ENCODE measurements around the gene ZMYND11. TPM values are rescaled to one million over a fixed set of nuclear protein-coding genes. Genes with fewer than 3 reads are reported as not detected.
A peak's percentile ranks its signal among the peaks of the same experiment; 100 is the strongest.
"Not testable (repeated sequence)": the region's sequence is repeated elsewhere in the genome, so short reads cannot be mapped to it uniquely, and the experiment has no call there.

ZMYND11 gene
- total and polyA plus RNA-seq, 4 donors, result 109 to 143 (median 119) TPM

DNA sequence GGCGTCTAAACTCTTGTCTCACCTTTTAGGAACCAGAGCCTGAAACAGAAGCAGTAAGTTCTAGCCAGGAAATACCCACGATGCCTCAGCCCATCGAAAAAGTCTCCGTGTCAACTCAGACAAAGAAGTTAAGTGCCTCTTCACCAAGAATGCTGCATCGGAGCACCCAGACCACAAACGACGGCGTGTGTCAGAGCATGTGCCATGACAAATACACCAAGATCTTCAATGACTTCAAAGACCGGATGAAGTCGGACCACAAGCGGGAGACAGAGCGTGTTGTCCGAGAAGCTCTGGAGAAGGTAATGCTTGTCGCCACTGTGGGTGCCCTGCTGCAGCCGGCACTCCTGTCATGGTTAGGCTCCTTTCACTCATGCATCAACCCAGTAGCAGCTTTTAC lies 113.1 kb downstream of the ZMYND11 start:
- no peak overlapping the region for H3K4me3 ChIP-seq (ENCODE audit: low read depth, low read length)
- no peaks in the 10 kb centered on the region for H3K9me3 ChIP-seq (ENCODE audit: control insufficient read depth, insufficient read depth, low read length)
- peaks cover 28% of the 10 kb centered on the region for H3K36me3 ChIP-seq (ENCODE audit: control insufficient read depth, insufficient read depth, low read length)
- no peak overlapping the region for H3K27ac ChIP-seq (ENCODE audit: low read depth, low read length)
- no peaks in the 10 kb centered on the region for H3K4me1 ChIP-seq (ENCODE audit: control insufficient read depth, insufficient read depth, low read length)
- no peaks in the 10 kb centered on the region for H3K27me3 ChIP-seq (ENCODE audit: control insufficient read depth, insufficient read depth, low read length)
- 94% methylated on average over 15 of the region's 15 CpGs for WGBS (ENCODE audit: insufficient coverage)
- DNase-seq (ENCODE audit: low read depth in 4 of 6, low spot score in 6 of 6), result no peak

GRCh38 chr10:251982-252582 lies 116.8 kb downstream of the ZMYND11 start:
- Histone ChIP-seq H3K27ac (ENCODE audit: low read depth, low read length) (no peak overlapping the region), H3K27me3 (ENCODE audit: control insufficient read depth, insufficient read depth, low read length) (no peaks in the 10 kb centered on the region), H3K9me3 (ENCODE audit: control insufficient read depth, insufficient read depth, low read length) (no peaks in the 10 kb centered on the region), H3K36me3 (ENCODE audit: control insufficient read depth, insufficient read depth, low read length) (peaks cover 31% of the 10 kb centered on the region), H3K4me1 (ENCODE audit: control insufficient read depth, insufficient read depth, low read length) (no peaks in the 10 kb centered on the region), H3K4me3 (ENCODE audit: low read depth, low read length) (no peak overlapping the region)
- 77% methylated on average over 13 of the region's 13 CpGs for WGBS (ENCODE audit: insufficient coverage)
- DNase-seq (ENCODE audit: low read depth in 4 of 6, low spot score in 6 of 6), result peak in 1 of 6 donors; percentile 36

DNA sequence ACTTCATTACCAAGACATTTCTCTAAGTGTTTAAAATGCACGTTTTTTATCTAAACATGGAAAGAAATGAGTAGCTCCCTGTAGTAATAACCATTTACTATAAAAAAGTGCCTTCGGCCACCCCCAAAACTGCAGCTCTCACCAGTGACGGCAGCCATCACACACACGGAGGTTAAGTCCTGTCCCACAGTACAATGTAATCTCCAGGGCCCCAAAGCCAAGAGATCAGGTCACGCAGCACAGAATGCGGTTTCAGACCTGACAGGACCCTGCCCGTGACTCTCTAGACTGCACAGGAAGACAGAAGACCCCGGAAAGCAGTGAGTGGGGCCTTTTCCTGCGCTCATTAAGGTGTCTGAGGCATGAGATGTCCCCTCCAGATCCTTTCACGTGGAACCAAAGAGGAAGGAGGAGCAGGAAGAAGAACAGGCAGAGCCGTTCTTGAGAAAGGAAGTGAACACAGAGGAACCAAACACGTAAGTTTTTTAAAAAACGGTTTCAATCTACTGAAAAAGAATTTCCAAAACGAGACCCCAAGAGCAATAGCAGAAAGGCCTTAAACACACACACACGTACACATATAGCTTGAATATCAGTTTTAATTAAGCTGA lies 125.7 kb downstream of the ZMYND11 start:
- Histone ChIP-seq H3K36me3 (ENCODE audit: control insufficient read depth, insufficient read depth, low read length) (peaks cover 4% of the 10 kb centered on the region), H3K27me3 (ENCODE audit: control insufficient read depth, insufficient read depth, low read length) (no peaks in the 10 kb centered on the region), H3K27ac (ENCODE audit: low read depth, low read length) (no peak overlapping the region), H3K4me1 (ENCODE audit: control insufficient read depth, insufficient read depth, low read length) (no peaks in the 10 kb centered on the region), H3K9me3 (ENCODE audit: control insufficient read depth, insufficient read depth, low read length) (no peaks in the 10 kb centered on the region), H3K4me3 (ENCODE audit: low read depth, low read length) (no peak overlapping the region)
- 86% methylated on average over 13 of the region's 15 CpGs for WGBS (ENCODE audit: insufficient coverage)
- DNase-seq (ENCODE audit: low read depth in 4 of 6, low spot score in 6 of 6), result no peak

DNA sequence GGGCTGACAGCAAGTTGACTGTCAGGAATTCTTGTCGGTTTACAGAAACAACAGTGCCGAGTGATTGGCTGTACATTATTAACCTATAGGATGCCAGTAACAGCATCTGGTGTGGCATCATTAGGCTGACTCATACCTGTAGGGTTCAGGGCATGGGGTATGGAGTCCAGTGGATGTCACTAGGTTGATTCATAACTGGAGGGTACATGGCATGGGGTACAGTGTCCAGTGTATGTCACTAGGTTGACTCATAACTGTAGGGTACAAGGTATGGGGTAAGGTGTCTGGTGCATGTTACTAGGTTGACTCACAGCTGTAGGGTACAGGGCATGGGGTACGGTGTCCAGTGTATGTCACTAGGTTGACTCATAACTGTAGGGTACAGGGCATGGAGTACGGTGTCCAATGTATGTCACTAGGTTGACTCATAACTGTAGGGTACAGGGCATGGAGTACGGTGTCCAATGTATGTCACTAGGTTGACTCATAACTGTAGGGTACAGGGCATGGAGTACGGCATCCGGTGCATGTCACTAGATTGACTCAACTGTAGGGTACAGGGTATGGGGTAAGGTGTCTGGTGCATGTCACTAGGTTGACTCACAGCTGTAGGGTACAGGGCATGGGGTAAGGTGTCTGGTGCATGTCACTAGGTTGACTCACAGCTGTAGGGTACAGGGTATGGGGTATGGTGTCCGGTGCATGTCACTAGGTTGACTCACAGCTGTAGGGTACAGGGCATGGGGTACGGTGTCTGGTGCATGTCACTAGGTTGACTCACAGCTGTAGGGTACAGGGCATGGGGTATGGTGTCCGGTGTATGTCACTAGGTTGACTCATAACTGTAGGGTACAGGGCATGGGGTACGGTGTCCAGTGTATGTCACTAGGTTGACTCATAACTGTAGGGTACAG lies 129.2 kb downstream of the ZMYND11 start:
- DNase-seq (ENCODE audit: low read depth in 4 of 6, low spot score in 6 of 6); H3K9me3 ChIP-seq (ENCODE audit: control insufficient read depth, insufficient read depth, low read length); H3K27ac ChIP-seq (ENCODE audit: low read depth, low read length); H3K4me1 ChIP-seq (ENCODE audit: control insufficient read depth, insufficient read depth, low read length); H3K27me3 ChIP-seq (ENCODE audit: control insufficient read depth, insufficient read depth, low read length); H3K36me3 ChIP-seq (ENCODE audit: control insufficient read depth, insufficient read depth, low read length); H3K4me3 ChIP-seq (ENCODE audit: low read depth, low read length): not testable (repeated sequence)
- 81% methylated on average over 7 of the region's 11 CpGs for WGBS (ENCODE audit: insufficient coverage)

- H3K27ac ChIP-seq (ENCODE audit: low read depth, low read length); H3K9me3 ChIP-seq (ENCODE audit: control insufficient read depth, insufficient read depth, low read length); H3K36me3 ChIP-seq (ENCODE audit: control insufficient read depth, insufficient read depth, low read length); DNase-seq (ENCODE audit: low read depth in 4 of 6, low spot score in 6 of 6); H3K27me3 ChIP-seq (ENCODE audit: control insufficient read depth, insufficient read depth, low read length); H3K4me3 ChIP-seq (ENCODE audit: low read depth, low read length); H3K4me1 ChIP-seq (ENCODE audit: control insufficient read depth, insufficient read depth, low read length): not testable (repeated sequence)
- WGBS (ENCODE audit: insufficient coverage), result 100% methylated on average over 3 of the region's 6 CpGs
These were observed 129.8 kb downstream of the ZMYND11 start for GRCh38 chr10:265074-265440.

GRCh38 chr10:265816-266588 lies 130.7 kb downstream of the ZMYND11 start:
- not testable (repeated sequence) for H3K27me3 ChIP-seq (ENCODE audit: control insufficient read depth, insufficient read depth, low read length)

DNA sequence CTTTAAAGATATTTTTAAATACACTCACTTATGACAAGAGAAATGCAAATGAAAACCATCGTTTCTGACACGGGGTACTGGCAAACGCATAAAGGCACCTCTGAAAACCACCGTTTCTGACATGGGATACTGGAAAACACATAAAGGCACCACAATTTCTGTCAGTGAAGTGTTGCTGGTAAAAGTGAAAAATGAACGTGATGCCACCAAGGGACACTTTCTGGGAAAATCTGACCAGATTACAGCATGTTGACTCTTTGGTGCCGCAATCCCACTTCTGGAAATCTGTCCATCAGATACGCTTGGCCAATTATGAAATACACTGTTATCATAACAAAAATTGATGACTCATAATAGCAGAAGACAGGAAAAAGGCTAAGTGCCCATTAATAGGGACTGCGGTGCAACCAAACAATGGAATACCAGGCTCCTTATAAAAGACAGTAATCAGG lies 131.7 kb downstream of the ZMYND11 start:
- Histone ChIP-seq H3K4me1 (ENCODE audit: control insufficient read depth, insufficient read depth, low read length) (no peaks in the 10 kb centered on the region), H3K27ac (ENCODE audit: low read depth, low read length) (no peak overlapping the region), H3K9me3 (ENCODE audit: control insufficient read depth, insufficient read depth, low read length) (no peaks in the 10 kb centered on the region), H3K4me3 (ENCODE audit: low read depth, low read length) (no peak overlapping the region), H3K36me3 (ENCODE audit: control insufficient read depth, insufficient read depth, low read length) (peaks cover under 1% of the 10 kb centered on the region), H3K27me3 (ENCODE audit: control insufficient read depth, insufficient read depth, low read length) (no peaks in the 10 kb centered on the region)
- no peak for DNase-seq (ENCODE audit: low read depth in 4 of 6, low spot score in 6 of 6)
- 96% methylated on average over 6 of the region's 8 CpGs for WGBS (ENCODE audit: insufficient coverage)

More at GRCh38 chr10:265816-266588, 130.7 kb downstream of the ZMYND11 start:
- not testable (repeated sequence) for DNase-seq (ENCODE audit: low read depth in 4 of 6, low spot score in 6 of 6); H3K27ac ChIP-seq (ENCODE audit: low read depth, low read length); H3K36me3 ChIP-seq (ENCODE audit: control insufficient read depth, insufficient read depth, low read length); H3K9me3 ChIP-seq (ENCODE audit: control insufficient read depth, insufficient read depth, low read length); H3K4me1 ChIP-seq (ENCODE audit: control insufficient read depth, insufficient read depth, low read length); H3K4me3 ChIP-seq (ENCODE audit: low read depth, low read length)
- WGBS (ENCODE audit: insufficient coverage), result no CpG with 5 or more reads among the region's 5 CpGs

GRCh38 chr10:267705-268104 lies 132.4 kb downstream of the ZMYND11 start:
- H3K27me3 ChIP-seq (ENCODE audit: control insufficient read depth, insufficient read depth, low read length), result no peaks in the 10 kb centered on the region
- DNase-seq (ENCODE audit: low read depth in 4 of 6, low spot score in 6 of 6), result no peak
- no peak overlapping the region for H3K4me3 ChIP-seq (ENCODE audit: low read depth, low read length)
- H3K27ac ChIP-seq (ENCODE audit: low read depth, low read length), result no peak overlapping the region
- H3K36me3 ChIP-seq (ENCODE audit: control insufficient read depth, insufficient read depth, low read length), result peaks cover 6% of the 10 kb centered on the region
- 100% methylated on average over 4 of the region's 11 CpGs for WGBS (ENCODE audit: insufficient coverage)
- H3K4me1 ChIP-seq (ENCODE audit: control insufficient read depth, insufficient read depth, low read length), result no peaks in the 10 kb centered on the region
- no peaks in the 10 kb centered on the region for H3K9me3 ChIP-seq (ENCODE audit: control insufficient read depth, insufficient read depth, low read length)

- H3K4me1 ChIP-seq (ENCODE audit: control insufficient read depth, insufficient read depth, low read length), result no peaks in the 10 kb centered on the region
- H3K9me3 ChIP-seq (ENCODE audit: control insufficient read depth, insufficient read depth, low read length), result no peaks in the 10 kb centered on the region
- peaks cover 12% of the 10 kb centered on the region for H3K36me3 ChIP-seq (ENCODE audit: control insufficient read depth, insufficient read depth, low read length)
- WGBS (ENCODE audit: insufficient coverage), result 82% methylated on average over 10 of the region's 10 CpGs
- no peak overlapping the region for H3K4me3 ChIP-seq (ENCODE audit: low read depth, low read length)
- no peak for DNase-seq (ENCODE audit: low read depth in 4 of 6, low spot score in 6 of 6)
- no peaks in the 10 kb centered on the region for H3K27me3 ChIP-seq (ENCODE audit: control insufficient read depth, insufficient read depth, low read length)
- H3K27ac ChIP-seq (ENCODE audit: low read depth, low read length), result no peak overlapping the region
These were observed 134.3 kb downstream of the ZMYND11 start for GRCh38 chr10:269440-270074.
